CD4-positive, alpha-beta T cell (primary cell): ENCODE measurements around the gene SDC1. TPM values are rescaled to one million over a fixed set of nuclear protein-coding genes. Genes with fewer than 3 reads are reported as not detected.
"Not testable (repeated sequence)": the region's sequence is repeated elsewhere in the genome, so short reads cannot be mapped to it uniquely, and the experiment has no call there.

Experiments
- ATAC-seq: fragments of 200-7000 bp; cut with Tn5 transposase; one replicate; pipeline ENCODE4 v1.10.0; 2022; ENCODE audit warnings: mild to moderate bottlenecking; ENCODE audit not compliant: poor library complexity
- CTCF ChIA-PET: fragments of 350-600 bp; sonication (Branson Sonifier 250); formaldehyde crosslinking; loops from one replicate; lab custom pipeline; 2021; ENCODE audit warnings: antibody characterized with exemption, inconsistent platforms; lab: Charles Lee
- POLR2A ChIA-PET: fragments of 350-600 bp; sonication (Branson Sonifier 250); formaldehyde crosslinking; loops from one replicate; lab custom pipeline; 2021; ENCODE audit warnings: antibody characterized with exemption, inconsistent platforms; lab: Charles Lee
- DNase-seq, 14 experiments: peaks; one replicate each; pipeline ENCODE4 v3.0.0-alpha.2; 2013 to 2020; ENCODE audit warnings: mixed read lengths in 2 of 14
- H3K27ac ChIP-seq, 2 donors: one replicate each; pipeline versions ENCODE4 v1.5.1 to v1.7.0; 2013; ENCODE audit warnings: low read length in 2 of 2, low read depth in 1 of 2, mild to moderate bottlenecking in 1 of 2
- H3K27me3 ChIP-seq, 2 experiments: 1 replicate in 1 of 2; 2 replicates in 1 of 2; pipeline versions ENCODE4 v1.6.1 to v1.7.0; 2013; ENCODE audit warnings: low read length in 2 of 2, control low read depth in 1 of 2, mild to moderate bottlenecking in 1 of 2, moderate library complexity in 1 of 2; ENCODE audit not compliant: insufficient read depth in 2 of 2, control insufficient read depth in 1 of 2
- H3K36me3 ChIP-seq: one replicate; pipeline ENCODE4 v1.6.1; 2013; ENCODE audit warnings: low read length, control low read depth; ENCODE audit not compliant: insufficient read depth
- H3K4me1 ChIP-seq: one replicate; pipeline ENCODE4 v1.6.1; 2013; ENCODE audit warnings: low read length, control low read depth; ENCODE audit not compliant: insufficient read depth
- H3K4me3 ChIP-seq: one replicate; pipeline ENCODE4 v1.5.1; 2013; ENCODE audit warnings: mild to moderate bottlenecking, low read length, moderate library complexity
- H3K9me3 ChIP-seq, 2 experiments: 1 replicate in 1 of 2; 2 replicates in 1 of 2; pipeline versions ENCODE4 v1.6.1 to v1.7.0; 2013; ENCODE audit warnings: low read length in 2 of 2, mild to moderate bottlenecking in 2 of 2, control low read depth in 1 of 2, moderate library complexity in 1 of 2; ENCODE audit not compliant: control insufficient read depth in 1 of 2, insufficient read depth in 1 of 2
- H3K27ac Mint-ChIP-seq: one replicate; pipeline ENCODE4 v1.8.0; 2020; ENCODE audit warnings: mixed read lengths
- H3K27me3 Mint-ChIP-seq: one replicate; pipeline ENCODE4 v1.8.0; 2021; ENCODE audit warnings: mixed read lengths
- H3K36me3 Mint-ChIP-seq: one replicate; pipeline ENCODE4 v1.8.0; 2021; ENCODE audit warnings: low read depth, mixed read lengths
- H3K4me1 Mint-ChIP-seq: one replicate; pipeline ENCODE4 v1.8.0; 2021; ENCODE audit warnings: low read depth, mixed read lengths
- H3K4me3 Mint-ChIP-seq: one replicate; pipeline ENCODE4 v1.8.0; 2020; ENCODE audit warnings: mild to moderate bottlenecking, mixed read lengths
- H3K9me3 Mint-ChIP-seq: one replicate; pipeline ENCODE4 v1.8.0; 2020; ENCODE audit warnings: mixed read lengths
- CTCF ChIP-seq: fragments of 200-600 bp; IDR thresholded peaks from one replicate; pipeline ENCODE4 v1.8.0; 2022; ENCODE audit warnings: antibody characterized with exemption, mild to moderate bottlenecking
- intact Hi-C, 2 experiments: fragments of 100-400 bp; cut with DNase I in 1 of 2; cut with micrococcal nuclease in 1 of 2; formaldehyde crosslinking; loops; one replicate each; pipeline versions ENCODE4 v1.15.1 to v1.9.0; 2023 to 2025; cut with DNase I, micrococcal nuclease
- total RNA-seq, 174 experiments: library from RNA in 2 of 174; stranded (reverse) in 2 of 174; gene quantifications; one replicate each; pipeline ENCODE4 v1.2.3 and lab custom pipeline; 2021 to 2026

SDC1 gene
- total RNA-seq, 2 experiments from 2014 or later, result not detected

- peaks cover 25% of the 10 kb centered on the region for H3K36me3 ChIP-seq
- intact Hi-C loops, result no loop called here
- no peak for ATAC-seq
Observed at GRCh38 chr2:20247084-20247483, 22.2 kb upstream of the SDC1 start.

GRCh38 chr2:20243637-20244036, 18.7 kb upstream of the SDC1 start:
- H3K9me3 Mint-ChIP-seq, H3K36me3 ChIP-seq, DNase-seq, ATAC-seq, H3K4me3 Mint-ChIP-seq, H3K4me3 ChIP-seq, H3K9me3 ChIP-seq, POLR2A ChIA-PET, CTCF ChIA-PET, intact Hi-C loops, H3K27me3 ChIP-seq, H3K4me1 ChIP-seq, H3K27me3 Mint-ChIP-seq, H3K4me1 Mint-ChIP-seq, H3K27ac ChIP-seq, H3K27ac Mint-ChIP-seq: not testable (repeated sequence)
- H3K36me3 Mint-ChIP-seq, result peaks cover 16% of the 10 kb centered on the region

More at GRCh38 chr2:20247084-20247483, 22.2 kb upstream of the SDC1 start:
- ChIA-PET CTCF (no interaction called here), POLR2A (no interaction called here)
- Mint-ChIP-seq H3K4me3 (no peak overlapping the region), H3K27me3 (no peaks in the 10 kb centered on the region), H3K9me3 (no peaks in the 10 kb centered on the region), H3K36me3 (peaks cover 48% of the 10 kb centered on the region), H3K27ac (no peak overlapping the region), H3K4me1 (peaks cover under 1% of the 10 kb centered on the region)
- H3K4me3 ChIP-seq, result no peak overlapping the region
- TF ChIP-seq CTCF, result no peak
- no peaks in the 10 kb centered on the region for H3K27me3 ChIP-seq
- H3K9me3 ChIP-seq, result peaks cover 0 to 4% of the 10 kb centered on the region in 2 experiments
- DNase-seq, result no peak
- H3K4me1 ChIP-seq, result peaks cover 1% of the 10 kb centered on the region
- H3K27ac ChIP-seq, result no peak overlapping the region

GRCh38 chr2:20242727-20243377, 17.9 kb upstream of the SDC1 start:
- CTCF ChIA-PET, result interaction anchor here (1.2 to 1.6 kb wide), 2 partner anchors 20 to 399 kb away, joined by 3 to 4 read pairs; no protein-coding TSS in a partner anchor
- peaks cover 10% of the 10 kb centered on the region for H3K4me1 Mint-ChIP-seq
- no peaks in the 10 kb centered on the region for H3K27me3 ChIP-seq
- H3K27ac ChIP-seq, result no peak overlapping the region
- peaks cover 8% of the 10 kb centered on the region for H3K4me1 ChIP-seq
- no peak overlapping the region for H3K4me3 ChIP-seq
- peaks cover 9% of the 10 kb centered on the region for H3K36me3 Mint-ChIP-seq
- TF ChIP-seq CTCF, result no peak
- no peak overlapping the region for H3K4me3 Mint-ChIP-seq
- peaks cover 0 to 2% of the 10 kb centered on the region in 2 experiments for H3K9me3 ChIP-seq
- ATAC-seq, result peak; percentile 34
- no peaks in the 10 kb centered on the region for H3K9me3 Mint-ChIP-seq
- intact Hi-C loops, result no loop called here
- H3K27ac Mint-ChIP-seq, result no peak overlapping the region
- POLR2A ChIA-PET, result no interaction called here
- H3K27me3 Mint-ChIP-seq, result peaks cover 1% of the 10 kb centered on the region
- DNase-seq, result no peak
- H3K36me3 ChIP-seq, result peaks cover 6% of the 10 kb centered on the region
